DMS53 treated with DMSO at 0.1 percent for 48 hours (cell line): ENCODE results near the gene NPY2R.

Experiments used
- DNase-seq: peaks from one replicate; lab custom pipeline; 2025; ENCODE audit not compliant: unreplicated experiment; lab: John Stamatoyannopoulos, UW

The NPY2R gene

GRCh38 chr4:155249016-155249566 is 40.7 kb downstream of the NPY2R start:
- no peak for DNase-seq

- DNase-seq: no peak
These were observed 43.9 kb downstream of the NPY2R start for GRCh38 chr4:155252327-155252726.

- DNase-seq: no peak
These were observed 55.0 kb downstream of the NPY2R start for GRCh38 chr4:155263480-155263879.

GRCh38 chr4:155265113-155265512 is 56.7 kb downstream of the NPY2R start:
- no peak for DNase-seq
